ENCODE measurements around the gene ULBP1. TPM values are rescaled to one million over a fixed set of nuclear protein-coding genes. Genes with fewer than 3 reads are reported as not detected.
"Not testable (repeated sequence)": the region's sequence is repeated elsewhere in the genome, so short reads cannot be mapped to it uniquely, and the experiment has no call there.

ULBP1 gene
- total RNA-seq, 4 donors from 2014 or later, result not detected

- Histone ChIP-seq H3K9me3 (no peaks in the 10 kb centered on the region), H3K4me3 (no peak overlapping the region), H3K4me1 (peaks cover 3 to 15% (median 8%) of the 10 kb centered on the region in 4 donors), H3K27ac (no peak overlapping the region), H3K27me3 (peaks cover 87% of the 10 kb centered on the region), H3K36me3 (no peaks in the 10 kb centered on the region)
- no peak for DNase-seq
- intact Hi-C loops (cut with DNase I; ENCODE audit: low total_unique reads), result no loop called here
- 25 to 40% methylated on average over 1 to 9 of the region's 9 CpGs for WGBS, 2 donors (ENCODE audit: low coverage in 1 of 2)
- in situ Hi-C loops (cut with MboI; ENCODE audit: low pct_ligation_motif_present in 1 of 4, low pct_unique_long_range_greater_than_20kb in 1 of 4, low sequenced_read_pairs in 3 of 4), result loop anchor here in 2 of 4 donors (25.0 kb wide), 1 partner anchor 171 kb away; no protein-coding TSS in a partner anchor
- TF ChIP-seq EP300 (IDR thresholded peaks at IDR 0.05; ENCODE audit: low read depth) (no peak), POLR2AphosphoS5 (IDR thresholded peaks at IDR 0.05) (no peak), CTCF (IDR thresholded peaks at IDR 0.05) (no peak), POLR2A (IDR thresholded peaks at IDR 0.05) (no peak)
Measured at GRCh38 chr6:150008588-150008987, 44.8 kb downstream of the ULBP1 start.

- H3K27ac ChIP-seq; H3K9me3 ChIP-seq; H3K4me1 ChIP-seq; DNase-seq; H3K36me3 ChIP-seq; H3K4me3 ChIP-seq; intact Hi-C loops (cut with DNase I; ENCODE audit: low total_unique reads): not testable (repeated sequence)
- 43 to 66% methylated on average over 4 to 8 of the region's 8 CpGs for WGBS, 2 donors (ENCODE audit: low coverage in 1 of 2)
- H3K27me3 ChIP-seq, result peaks cover 92% of the 10 kb centered on the region
- in situ Hi-C loops (cut with MboI; ENCODE audit: low pct_ligation_motif_present in 1 of 4, low pct_unique_long_range_greater_than_20kb in 1 of 4, low sequenced_read_pairs in 3 of 4), result loop anchor here in 2 of 4 donors (10.0 to 25.0 kb wide), 2 partner anchors 78 to 176 kb away; no protein-coding TSS in a partner anchor
Measured at GRCh38 chr6:150012846-150013784, 49.4 kb downstream of the ULBP1 start.

GRCh38 chr6:150013785-150014622 lies 50.3 kb downstream of the ULBP1 start:
- H3K4me3 ChIP-seq; H3K27ac ChIP-seq; H3K4me1 ChIP-seq; H3K36me3 ChIP-seq; intact Hi-C loops (cut with DNase I; ENCODE audit: low total_unique reads); DNase-seq; H3K9me3 ChIP-seq: not testable (repeated sequence)
- WGBS, 2 donors (ENCODE audit: low coverage in 1 of 2), result 11% methylated on average over 13 of the region's 24 CpGs; no CpG with 5 or more reads in 1 of the 2 donors
- peaks cover 92% of the 10 kb centered on the region for H3K27me3 ChIP-seq
- in situ Hi-C loops (cut with MboI; ENCODE audit: low pct_ligation_motif_present in 1 of 4, low pct_unique_long_range_greater_than_20kb in 1 of 4, low sequenced_read_pairs in 3 of 4), result loop anchor here in 2 of 4 donors (10.0 to 25.0 kb wide), 2 partner anchors 79 to 177 kb away; no protein-coding TSS in a partner anchor

GRCh38 chr6:150014623-150015280 lies 51.0 kb downstream of the ULBP1 start:
- H3K9me3 ChIP-seq; H3K36me3 ChIP-seq; intact Hi-C loops (cut with DNase I; ENCODE audit: low total_unique reads); H3K4me3 ChIP-seq; H3K4me1 ChIP-seq; DNase-seq; H3K27ac ChIP-seq: not testable (repeated sequence)
- peaks cover 89% of the 10 kb centered on the region for H3K27me3 ChIP-seq
- in situ Hi-C loops (cut with MboI; ENCODE audit: low pct_ligation_motif_present in 1 of 4, low pct_unique_long_range_greater_than_20kb in 1 of 4, low sequenced_read_pairs in 3 of 4), result loop anchor here in 2 of 4 donors (5.0 to 25.0 kb wide), 3 partner anchors 80 to 177 kb away; no protein-coding TSS in a partner anchor
- WGBS, 2 donors (ENCODE audit: low coverage in 1 of 2), result 5% methylated on average over 24 of the region's 50 CpGs; no CpG with 5 or more reads in 1 of the 2 donors

- H3K4me1 ChIP-seq, H3K4me3 ChIP-seq, H3K9me3 ChIP-seq, H3K27ac ChIP-seq, DNase-seq, H3K36me3 ChIP-seq: not testable (repeated sequence)
- in situ Hi-C loops (cut with MboI; ENCODE audit: low pct_ligation_motif_present in 1 of 4, low pct_unique_long_range_greater_than_20kb in 1 of 4, low sequenced_read_pairs in 3 of 4), result loop anchor here in 2 of 4 donors (5.0 to 25.0 kb wide), 3 partner anchors 81 to 178 kb away; no protein-coding TSS in a partner anchor
- 5 to 9% methylated on average over 4 to 12 of the region's 15 CpGs for WGBS, 2 donors (ENCODE audit: low coverage in 1 of 2)
- H3K27me3 ChIP-seq, result peaks cover 82% of the 10 kb centered on the region
- intact Hi-C loops (cut with DNase I; ENCODE audit: low total_unique reads), result loop anchor here (2.0 kb wide), 1 partner anchor 81 kb away; no protein-coding TSS in a partner anchor
Measured at GRCh38 chr6:150015281-150016001, 51.7 kb downstream of the ULBP1 start.

Data from transverse colon (tissue), 4 donors.